PC-3 (cell line): ENCODE results near the gene GPN2. TPM values are rescaled to one million over a fixed set of nuclear protein-coding genes. Genes with fewer than 3 reads are reported as not detected.

ENCODE experiments used
- ATAC-seq: fragments of 200-7000 bp; cut with Tn5 transposase; 2 replicates; pipeline ENCODE4 v1.9.1; 2020; ENCODE audit warnings: mild to moderate bottlenecking, moderate library complexity
- BruUV-seq: library from RNA; stranded (reverse); fragments of 400-500 nt; replicated peaks from 2 replicates; lab custom pipeline; 2021; lab: Mats Ljungman, UMichigan
- CTCF ChIA-PET: fragments of 300-600 bp; sonication (Branson Sonifier 250); formaldehyde crosslinking; loops from one replicate; lab custom pipeline; 2022; ENCODE audit warnings: antibody characterized with exemption; lab: Charles Lee
- POLR2A ChIA-PET: fragments of 300-600 bp; sonication (Branson Sonifier 250); formaldehyde crosslinking; loops from one replicate; lab custom pipeline; 2022; ENCODE audit warnings: antibody characterized with exemption; ENCODE audit not compliant: unreplicated experiment; lab: Charles Lee
- DNase-seq: peaks from one replicate; pipeline ENCODE4 v3.0.0-alpha.2; 2015
- H2AFZ ChIP-seq: fragments of 300-600 bp; sonication (generic); 2 replicates; pipeline ENCODE4 v1.6.0; 2016; ENCODE audit warnings: antibody characterized with exemption, low read length
- H3F3A ChIP-seq: fragments of 300-600 bp; sonication (generic); one replicate; pipeline ENCODE4 v1.6.0; 2017; ENCODE audit warnings: antibody characterized with exemption, low read length, control low read depth, mild to moderate bottlenecking; ENCODE audit not compliant: unreplicated experiment
- H3K27ac ChIP-seq: fragments of 300-600 bp; sonication (generic); 2 replicates; pipeline ENCODE4 v1.5.1; 2016; ENCODE audit warnings: mild to moderate bottlenecking, low read length
- H3K27me3 ChIP-seq: fragments of 300-600 bp; sonication (generic); 2 replicates; pipeline ENCODE4 v1.6.1; 2016; ENCODE audit warnings: low read length, mixed read lengths
- H3K36me3 ChIP-seq: fragments of 300-600 bp; sonication (generic); 2 replicates; pipeline ENCODE4 v1.6.1; 2016; ENCODE audit warnings: low read depth, mixed run types, low read length, mixed read lengths
- H3K4me1 ChIP-seq: fragments of 300-600 bp; sonication (generic); 2 replicates; pipeline ENCODE4 v1.5.1; 2016; ENCODE audit warnings: low read length; ENCODE audit not compliant: insufficient read depth
- H3K4me2 ChIP-seq: fragments of 300-600 bp; sonication (generic); 2 replicates; pipeline ENCODE4 v1.6.0; 2016; ENCODE audit warnings: low read length
- H3K4me3 ChIP-seq: fragments of 300-600 bp; sonication (generic); 2 replicates; pipeline ENCODE4 v1.5.1; 2016; ENCODE audit warnings: mild to moderate bottlenecking, low read length, mixed read lengths
- H3K79me2 ChIP-seq: fragments of 300-600 bp; sonication (generic); 2 replicates; pipeline ENCODE4 v1.6.1; 2017; ENCODE audit warnings: low read length, mixed read lengths
- H3K9ac ChIP-seq: fragments of 300-600 bp; sonication (generic); 2 replicates; pipeline ENCODE4 v1.6.0; 2016; ENCODE audit warnings: mild to moderate bottlenecking, low read length
- H3K9me2 ChIP-seq: fragments of 300-600 bp; sonication (generic); replicated peaks from 2 replicates; pipeline ENCODE4 v1.6.1; 2016; ENCODE audit warnings: mixed run types, low read length, mixed read lengths
- H3K9me3 ChIP-seq: fragments of 300-600 bp; sonication (generic); 2 replicates; pipeline ENCODE4 v1.6.1; 2016; ENCODE audit warnings: low read length, mixed read lengths
- H4K20me1 ChIP-seq: fragments of 300-600 bp; sonication (generic); 2 replicates; pipeline ENCODE4 v1.6.1; 2016; ENCODE audit warnings: low read length, mixed read lengths
- EZH2 ChIP-seq: fragments of 300-600 bp; sonication (generic); IDR thresholded peaks from one replicate; pipeline ENCODE4 v1.6.1; 2017; ENCODE audit warnings: antibody characterized with exemption, mild to moderate bottlenecking, low read length; ENCODE audit not compliant: unreplicated experiment
- EZH2phosphoT487 ChIP-seq: fragments of 300-600 bp; sonication (generic); IDR thresholded peaks from 2 replicates; pipeline ENCODE4 v1.6.1; 2018; ENCODE audit warnings: mild to moderate bottlenecking, antibody characterized with exemption, low read length, borderline replicate concordance
- intact Hi-C: fragments of 100-400 bp; cut with micrococcal nuclease; formaldehyde crosslinking; loops from 2 replicates; pipeline ENCODE4 v1.9.0; 2023
- total RNA-seq: library from RNA; depleted of rRNA; stranded (reverse); fragments of >200 nt; gene quantifications from 2 replicates; pipeline ENCODE4 v1.2.3, GENCODE V29; 2014
- TF ChIP-seq, protein P1 (sequence below): fragments of 300-600 bp; sonication (generic); conservative IDR thresholded peaks from 2 replicates; pipeline ENCODE4 v1.5.1; 2017; ENCODE audit warnings: antibody characterized with exemption, low read depth, mild to moderate bottlenecking, low read length

GPN2 gene
- total RNA-seq, 1 experiment from 2014 or later, result 24.6 TPM

DNA sequence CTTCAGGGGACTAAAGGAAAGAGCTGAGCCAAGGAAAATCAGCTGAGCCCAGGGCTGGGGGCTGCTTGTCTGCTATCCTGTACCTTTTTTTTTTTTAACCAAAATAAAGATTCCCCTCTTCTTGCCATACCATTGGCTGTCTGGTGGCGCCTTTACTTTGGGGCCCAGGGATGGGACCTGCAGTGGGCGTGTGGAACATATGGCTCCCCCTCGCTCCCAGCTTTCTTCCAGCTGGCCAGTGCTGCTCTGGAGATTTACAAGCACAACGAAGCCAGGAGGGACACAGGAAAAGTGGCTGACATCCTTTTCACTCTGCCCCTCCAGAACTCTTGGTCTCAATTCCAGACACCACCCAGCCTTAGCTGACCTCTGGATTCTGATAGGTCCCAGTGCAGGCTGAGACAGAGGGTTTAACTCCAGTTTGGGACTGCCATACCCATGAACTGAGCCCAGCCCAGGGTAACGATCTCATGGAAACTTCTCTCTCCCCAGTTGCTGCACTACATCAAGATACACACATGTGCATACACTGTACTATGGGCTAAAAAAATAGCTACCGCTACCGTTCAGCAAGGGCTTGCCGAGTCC lies 32.5 kb downstream of the GPN2 start:
- H3K4me1 ChIP-seq, result peaks cover 70% of the 10 kb centered on the region
- H3K27ac ChIP-seq, result no peak overlapping the region
- POLR2A ChIA-PET, result no interaction called here
- CTCF ChIA-PET, result no interaction called here
- no peak overlapping the region for H3K4me2 ChIP-seq
- H3K4me3 ChIP-seq, result no peak overlapping the region
- H3F3A ChIP-seq, result peaks cover 15% of the 10 kb centered on the region
- DNase-seq, result no peak
- no peak overlapping the region for H2AFZ ChIP-seq
- H3K9me2 ChIP-seq, result no peaks in the 10 kb centered on the region
- TF ChIP-seq, protein P1, sequence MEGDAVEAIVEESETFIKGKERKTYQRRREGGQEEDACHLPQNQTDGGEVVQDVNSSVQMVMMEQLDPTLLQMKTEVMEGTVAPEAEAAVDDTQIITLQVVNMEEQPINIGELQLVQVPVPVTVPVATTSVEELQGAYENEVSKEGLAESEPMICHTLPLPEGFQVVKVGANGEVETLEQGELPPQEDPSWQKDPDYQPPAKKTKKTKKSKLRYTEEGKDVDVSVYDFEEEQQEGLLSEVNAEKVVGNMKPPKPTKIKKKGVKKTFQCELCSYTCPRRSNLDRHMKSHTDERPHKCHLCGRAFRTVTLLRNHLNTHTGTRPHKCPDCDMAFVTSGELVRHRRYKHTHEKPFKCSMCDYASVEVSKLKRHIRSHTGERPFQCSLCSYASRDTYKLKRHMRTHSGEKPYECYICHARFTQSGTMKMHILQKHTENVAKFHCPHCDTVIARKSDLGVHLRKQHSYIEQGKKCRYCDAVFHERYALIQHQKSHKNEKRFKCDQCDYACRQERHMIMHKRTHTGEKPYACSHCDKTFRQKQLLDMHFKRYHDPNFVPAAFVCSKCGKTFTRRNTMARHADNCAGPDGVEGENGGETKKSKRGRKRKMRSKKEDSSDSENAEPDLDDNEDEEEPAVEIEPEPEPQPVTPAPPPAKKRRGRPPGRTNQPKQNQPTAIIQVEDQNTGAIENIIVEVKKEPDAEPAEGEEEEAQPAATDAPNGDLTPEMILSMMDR, result no peak
- TF ChIP-seq EZH2 (no peak), EZH2phosphoT487 (no peak)
- intact Hi-C loops, result no loop called here
- ATAC-seq, result no peak
- H3K27me3 ChIP-seq, result no peaks in the 10 kb centered on the region
- no TSS peak for BruUV-seq
- H3K9ac ChIP-seq, result no peak overlapping the region
- no peaks in the 10 kb centered on the region for H3K79me2 ChIP-seq
- no peaks in the 10 kb centered on the region for H3K9me3 ChIP-seq
- peaks cover 15% of the 10 kb centered on the region for H3K36me3 ChIP-seq
- H4K20me1 ChIP-seq, result no peaks in the 10 kb centered on the region

DNA sequence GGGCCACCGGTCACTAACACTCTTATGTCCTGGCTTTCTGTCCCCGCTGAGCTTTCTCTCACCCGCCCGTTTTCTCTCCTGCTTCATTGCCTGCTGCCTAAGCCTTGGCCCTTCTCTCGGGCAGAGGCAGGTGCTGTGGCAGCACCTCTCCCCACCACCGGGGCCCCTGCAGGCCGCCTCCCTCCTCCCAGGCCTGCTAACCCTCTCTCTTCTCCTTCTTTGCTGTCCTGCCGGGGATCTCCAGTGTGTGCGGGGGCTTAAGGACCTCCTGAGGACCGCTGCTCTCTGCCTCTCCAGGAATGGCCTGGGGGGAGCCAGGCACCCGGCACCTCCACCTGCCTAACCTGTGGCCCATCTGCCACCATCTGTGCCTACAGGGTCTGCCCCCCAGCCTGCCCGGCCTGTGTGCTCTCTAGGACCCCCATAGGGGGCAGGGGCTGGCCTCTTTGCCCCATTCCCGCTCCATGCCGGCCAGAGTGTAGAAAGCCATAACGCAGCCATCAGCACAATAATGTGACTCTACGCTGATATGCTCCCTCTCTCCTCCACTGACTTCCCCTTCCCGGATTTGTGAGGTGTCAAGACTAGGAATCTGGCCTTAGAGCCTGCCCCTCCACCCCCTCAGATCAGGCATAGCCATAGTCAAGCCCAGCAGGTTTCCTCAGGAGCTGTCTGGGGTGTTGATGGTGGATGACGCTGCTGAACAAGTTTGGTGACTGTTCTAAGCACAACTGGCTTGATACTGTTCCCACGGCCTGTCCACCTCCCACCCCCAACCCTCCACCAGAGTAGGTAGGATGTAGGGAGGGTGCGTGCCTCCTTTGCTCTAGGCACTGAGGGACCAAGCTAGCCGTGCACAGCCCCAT lies 33.2 kb downstream of the GPN2 start:
- no peak overlapping the region for H3K4me3 ChIP-seq

More for the DNA sequence above, 33.2 kb downstream of the GPN2 start:
- peaks cover 9% of the 10 kb centered on the region for H3F3A ChIP-seq
- H3K4me1 ChIP-seq, result peaks cover 63% of the 10 kb centered on the region
- CTCF ChIA-PET, result no interaction called here
- no peak overlapping the region for H3K27ac ChIP-seq
- ATAC-seq, result no peak
- DNase-seq, result no peak
- no peaks in the 10 kb centered on the region for H3K27me3 ChIP-seq
- no peak overlapping the region for H3K9ac ChIP-seq
- H3K9me2 ChIP-seq, result no peaks in the 10 kb centered on the region
- no peak overlapping the region for H3K4me2 ChIP-seq
- TF ChIP-seq, protein P1, result no peak
- TF ChIP-seq EZH2phosphoT487 (no peak), EZH2 (no peak)
- H4K20me1 ChIP-seq, result no peaks in the 10 kb centered on the region
- intact Hi-C loops, result no loop called here
- no peak overlapping the region for H2AFZ ChIP-seq
- no peaks in the 10 kb centered on the region for H3K79me2 ChIP-seq
- POLR2A ChIA-PET, result no interaction called here
- no TSS peak for BruUV-seq
- H3K9me3 ChIP-seq, result no peaks in the 10 kb centered on the region
- peaks cover 21% of the 10 kb centered on the region for H3K36me3 ChIP-seq
